KMS-11 (cell line): Measurements from ENCODE around the gene RP2.
A peak's percentile ranks its signal among the peaks of the same experiment; 100 is the strongest.

ENCODE experiments used
- H2AFZ ChIP-seq: fragments of 200-600 bp; sonication (generic); 2 replicates; pipeline ENCODE4 v1.6.1; 2016; ENCODE audit warnings: antibody characterized with exemption, mixed run types, low read depth
- H3K27ac ChIP-seq: fragments of 200-600 bp; sonication (generic); 2 replicates; pipeline ENCODE4 v1.6.1; 2016; ENCODE audit warnings: mild to moderate bottlenecking, mixed run types
- H3K27me3 ChIP-seq: fragments of 200-600 bp; sonication (generic); 2 replicates; pipeline ENCODE4 v1.6.1; 2017; ENCODE audit warnings: mild to moderate bottlenecking, low read depth, mixed run types, moderate library complexity; ENCODE audit not compliant: insufficient read depth
- H3K36me3 ChIP-seq: fragments of 200-600 bp; sonication (generic); 2 replicates; pipeline ENCODE4 v1.6.1; 2017; ENCODE audit warnings: mild to moderate bottlenecking, mixed run types; ENCODE audit not compliant: insufficient read depth
- H3K4me1 ChIP-seq: fragments of 200-600 bp; sonication (generic); 2 replicates; pipeline ENCODE4 v1.6.1; 2016; ENCODE audit warnings: mild to moderate bottlenecking, low read depth, mixed run types; ENCODE audit not compliant: poor library complexity, severe bottlenecking
- H3K4me2 ChIP-seq: fragments of 200-600 bp; sonication (generic); 2 replicates; pipeline ENCODE4 v1.7.0; 2016; ENCODE audit warnings: mild to moderate bottlenecking, mixed run types
- H3K4me3 ChIP-seq: fragments of 200-600 bp; sonication (generic); IDR thresholded peaks from 2 replicates; pipeline ENCODE4 v1.6.1; 2017; ENCODE audit warnings: low read depth, low read length, mixed read lengths; ENCODE audit not compliant: insufficient read depth
- H3K79me2 ChIP-seq: fragments of 200-600 bp; sonication (generic); 2 replicates; pipeline ENCODE4 v1.6.1; 2016; ENCODE audit warnings: low read depth, mixed run types; ENCODE audit not compliant: insufficient read depth
- H3K9ac ChIP-seq: fragments of 200-600 bp; sonication (generic); 2 replicates; pipeline ENCODE4 v1.6.1; 2016; ENCODE audit warnings: mild to moderate bottlenecking, mixed run types
- H4K20me1 ChIP-seq: fragments of 200-600 bp; sonication (generic); 2 replicates; pipeline ENCODE4 v1.6.1; 2016; ENCODE audit warnings: mild to moderate bottlenecking, mixed run types; ENCODE audit not compliant: insufficient read depth
- CTCF ChIP-seq: fragments of 200-600 bp; sonication (generic); conservative IDR thresholded peaks from 2 replicates; pipeline ENCODE4 v1.6.1; 2017; ENCODE audit warnings: low read depth, mild to moderate bottlenecking, antibody characterized with exemption, low read length, moderate library complexity, mixed read lengths

RP2 gene

DNA sequence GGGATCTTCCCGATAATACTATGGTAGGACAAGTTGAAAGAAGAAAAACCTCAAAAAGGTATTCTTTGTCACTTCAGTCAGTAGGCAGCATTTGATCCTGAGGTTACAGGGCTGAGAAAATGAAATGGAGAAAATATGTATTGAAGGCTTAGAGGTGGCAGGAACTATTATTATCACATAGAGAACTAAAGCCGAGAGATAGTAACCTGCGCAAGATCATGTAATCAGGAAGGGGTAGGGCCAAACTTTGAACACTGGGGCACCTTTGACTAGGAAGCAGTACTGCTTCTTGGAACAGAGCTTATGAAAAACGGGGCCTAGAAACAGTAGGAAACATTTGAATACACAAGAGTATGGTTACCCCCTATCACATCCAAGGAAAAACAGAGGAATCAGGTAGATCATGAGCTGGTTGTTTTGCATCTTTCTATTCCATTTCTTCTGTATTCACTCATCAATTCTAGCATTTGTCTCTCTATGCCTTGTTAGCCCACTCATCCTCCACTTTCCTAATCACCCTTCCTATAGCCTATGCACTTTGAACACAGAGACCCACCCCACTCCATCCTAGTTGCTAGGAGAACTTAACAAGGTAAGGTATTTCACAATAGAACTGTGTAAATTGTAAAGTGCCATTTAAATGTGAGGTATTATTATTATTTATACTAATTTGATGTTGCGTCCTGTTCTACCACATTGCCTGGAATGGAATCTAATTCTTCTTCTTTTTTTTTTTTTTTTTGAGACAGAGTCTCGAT is 43.3 kb upstream of the RP2 start:
- Histone ChIP-seq H3K4me2 (no peak overlapping the region), H2AFZ (no peak overlapping the region), H4K20me1 (no peaks in the 10 kb centered on the region), H3K9ac (no peak overlapping the region), H3K27me3 (no peaks in the 10 kb centered on the region), H3K4me1 (no peaks in the 10 kb centered on the region), H3K36me3 (no peaks in the 10 kb centered on the region), H3K27ac (no peak overlapping the region), H3K4me3 (no peak overlapping the region), H3K79me2 (no peaks in the 10 kb centered on the region)
- TF ChIP-seq CTCF, result no peak

DNA sequence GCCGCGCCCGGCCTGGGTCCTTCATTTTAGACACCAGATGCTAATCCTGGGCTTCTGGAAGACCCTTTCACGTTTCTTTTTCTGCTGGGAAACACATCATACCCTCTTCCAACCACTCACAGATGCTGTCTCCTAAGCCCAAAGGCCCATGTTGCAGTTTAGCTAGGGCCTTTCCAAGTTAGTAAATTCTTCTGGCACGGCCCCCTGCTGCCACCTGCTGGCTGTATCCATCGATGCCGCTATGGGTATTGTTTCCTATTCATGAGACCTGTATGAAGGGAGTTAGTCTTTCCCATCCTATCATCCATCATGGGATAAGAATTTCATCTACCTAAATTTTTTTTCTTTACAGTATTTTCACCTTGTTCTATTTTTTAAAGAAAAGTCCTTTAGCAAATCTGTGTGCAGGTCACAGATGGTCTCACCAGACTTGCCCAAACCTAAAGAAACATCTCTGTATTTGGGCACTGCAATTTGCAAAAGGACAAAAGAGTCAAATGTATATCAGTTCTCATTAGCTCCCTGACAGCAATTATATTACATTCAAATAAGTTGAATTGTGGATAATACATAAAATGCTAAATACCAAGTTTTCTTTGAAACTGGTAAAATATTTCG is 40.2 kb upstream of the RP2 start:
- no peaks in the 10 kb centered on the region for H3K36me3 ChIP-seq
- no peaks in the 10 kb centered on the region for H3K4me1 ChIP-seq
- H3K4me2 ChIP-seq, result no peak overlapping the region
- no peak overlapping the region for H2AFZ ChIP-seq
- no peaks in the 10 kb centered on the region for H3K27me3 ChIP-seq
- H3K27ac ChIP-seq, result no peak overlapping the region
- no peaks in the 10 kb centered on the region for H3K79me2 ChIP-seq
- H4K20me1 ChIP-seq, result no peaks in the 10 kb centered on the region
- H3K9ac ChIP-seq, result no peak overlapping the region
- no peak overlapping the region for H3K4me3 ChIP-seq
- TF ChIP-seq CTCF, result peak; percentile 77

GRCh38 chrX:46803140-46803539 is 33.7 kb upstream of the RP2 start:
- Histone ChIP-seq H3K4me3 (no peak overlapping the region), H3K27ac (no peak overlapping the region), H3K9ac (no peak overlapping the region), H3K4me1 (no peaks in the 10 kb centered on the region), H4K20me1 (no peaks in the 10 kb centered on the region), H3K36me3 (no peaks in the 10 kb centered on the region), H3K4me2 (no peak overlapping the region), H3K27me3 (no peaks in the 10 kb centered on the region), H3K79me2 (no peaks in the 10 kb centered on the region), H2AFZ (no peak overlapping the region)
- no peak for TF ChIP-seq CTCF

- Histone ChIP-seq H3K36me3 (no peaks in the 10 kb centered on the region), H3K4me3 (no peak overlapping the region), H3K4me2 (no peak overlapping the region), H3K79me2 (no peaks in the 10 kb centered on the region), H3K27ac (no peak overlapping the region), H3K9ac (no peak overlapping the region), H3K27me3 (no peaks in the 10 kb centered on the region), H3K4me1 (no peaks in the 10 kb centered on the region), H2AFZ (no peak overlapping the region), H4K20me1 (no peaks in the 10 kb centered on the region)
- no peak for TF ChIP-seq CTCF
These were observed 31.6 kb upstream of the RP2 start for GRCh38 chrX:46805270-46805669.
